SH-SY5Y (cell line): ENCODE results near the gene PCYT2.

Experiments
- GATA2 ChIP-seq: IDR thresholded peaks from 2 replicates; pipeline ENCODE4 v1.6.1; 2011; ENCODE audit warnings: mild to moderate bottlenecking, low read depth, low read length
- GATA3 ChIP-seq: IDR thresholded peaks from 2 replicates; pipeline ENCODE4 v1.6.1; 2011; ENCODE audit warnings: low read depth, mild to moderate bottlenecking, low read length, moderate library complexity

GRCh38 chr17:81934850-81935708 lies 23.9 kb upstream of the PCYT2 start:
- TF ChIP-seq GATA2 (no peak), GATA3 (no peak)
